Type B pancreatic cell (in vitro differentiated cells): ENCODE results near the gene CST9L. TPM values are rescaled to one million over a fixed set of nuclear protein-coding genes. Genes with fewer than 3 reads are reported as not detected.

Experiments used
- DNase-seq: peaks from one replicate; pipeline ENCODE4 v3.0.0; 2021; ENCODE audit warnings: mixed read lengths; ENCODE audit not compliant: unreplicated experiment; ENCODE audit errors: extremely low spot score
- H3K27ac Mint-ChIP-seq: 2 replicates; pipeline ENCODE4 v1.8.0; 2021; ENCODE audit warnings: mild to moderate bottlenecking, mixed read lengths
- H3K27me3 Mint-ChIP-seq: 2 replicates; pipeline ENCODE4 v1.8.0; 2021; ENCODE audit warnings: mixed read lengths
- H3K36me3 Mint-ChIP-seq: 2 replicates; pipeline ENCODE4 v1.8.0; 2021; ENCODE audit warnings: mixed read lengths
- H3K4me1 Mint-ChIP-seq: one replicate; pipeline ENCODE4 v1.8.0; 2021; ENCODE audit warnings: mixed read lengths; ENCODE audit not compliant: unreplicated experiment
- H3K4me3 Mint-ChIP-seq: 2 replicates; pipeline ENCODE4 v1.8.0; 2021; ENCODE audit warnings: mild to moderate bottlenecking, mixed read lengths
- H3K9me3 Mint-ChIP-seq: 2 replicates; pipeline ENCODE4 v1.8.0; 2021; ENCODE audit warnings: mixed read lengths
- CTCF ChIP-seq: fragments of 200-600 bp; sonication (generic); conservative IDR thresholded peaks from 2 replicates; pipeline ENCODE4 v1.5.0; 2021; ENCODE audit warnings: antibody characterized with exemption, mild to moderate bottlenecking
- total RNA-seq: library from RNA; stranded (reverse); gene quantifications from 2 replicates; pipeline ENCODE4 v1.2.1, GENCODE V29; 2021; ENCODE audit warnings: low replicate concordance

The CST9L gene
- total RNA-seq, 1 donor from 2014 or later, result not detected

GRCh38 chr20:23528867-23529431 lies 39.3 kb downstream of the CST9L start:
- no peak for TF ChIP-seq CTCF
- Mint-ChIP-seq H3K27ac (no peak overlapping the region), H3K27me3 (no peaks in the 10 kb centered on the region), H3K9me3 (no peaks in the 10 kb centered on the region), H3K4me1 (no peaks in the 10 kb centered on the region), H3K4me3 (no peak overlapping the region), H3K36me3 (peaks cover 5% of the 10 kb centered on the region)
- no peak for DNase-seq

- H3K27me3 Mint-ChIP-seq, result no peaks in the 10 kb centered on the region
- DNase-seq, result no peak
- TF ChIP-seq CTCF, result peak; percentile 19
- no peak overlapping the region for H3K27ac Mint-ChIP-seq
- no peaks in the 10 kb centered on the region for H3K9me3 Mint-ChIP-seq
- H3K4me3 Mint-ChIP-seq, result no peak overlapping the region
- H3K4me1 Mint-ChIP-seq, result no peaks in the 10 kb centered on the region
- peaks cover 5% of the 10 kb centered on the region for H3K36me3 Mint-ChIP-seq
Observed at GRCh38 chr20:23526850-23527249, 41.4 kb downstream of the CST9L start.

- no peak for DNase-seq
- no peak overlapping the region for H3K27ac Mint-ChIP-seq
- TF ChIP-seq CTCF, result no peak
- H3K36me3 Mint-ChIP-seq, result peaks cover 3% of the 10 kb centered on the region
- H3K27me3 Mint-ChIP-seq, result no peaks in the 10 kb centered on the region
- no peaks in the 10 kb centered on the region for H3K9me3 Mint-ChIP-seq
- peaks cover 6% of the 10 kb centered on the region for H3K4me1 Mint-ChIP-seq
- no peak overlapping the region for H3K4me3 Mint-ChIP-seq
Observed at GRCh38 chr20:23524146-23524545, 44.1 kb downstream of the CST9L start.

- Mint-ChIP-seq H3K4me3 (no peak overlapping the region), H3K9me3 (no peaks in the 10 kb centered on the region), H3K36me3 (no peaks in the 10 kb centered on the region), H3K4me1 (peaks cover 6% of the 10 kb centered on the region), H3K27me3 (no peaks in the 10 kb centered on the region), H3K27ac (no peak overlapping the region)
- TF ChIP-seq CTCF, result no peak
- no peak for DNase-seq
Observed at GRCh38 chr20:23520185-23520584, 48.1 kb downstream of the CST9L start.

- peaks cover 6% of the 10 kb centered on the region for H3K4me1 Mint-ChIP-seq
- no peak overlapping the region for H3K27ac Mint-ChIP-seq
- no peaks in the 10 kb centered on the region for H3K27me3 Mint-ChIP-seq
- TF ChIP-seq CTCF, result no peak
- no peak for DNase-seq
- no peaks in the 10 kb centered on the region for H3K9me3 Mint-ChIP-seq
- no peak overlapping the region for H3K4me3 Mint-ChIP-seq
- H3K36me3 Mint-ChIP-seq, result no peaks in the 10 kb centered on the region
Observed at GRCh38 chr20:23519556-23519955, 48.7 kb downstream of the CST9L start.

- Mint-ChIP-seq H3K9me3 (no peaks in the 10 kb centered on the region), H3K36me3 (no peaks in the 10 kb centered on the region), H3K4me1 (peaks cover 6% of the 10 kb centered on the region), H3K27ac (no peak overlapping the region), H3K27me3 (no peaks in the 10 kb centered on the region), H3K4me3 (no peak overlapping the region)
- TF ChIP-seq CTCF, result no peak
- no peak for DNase-seq
Observed at GRCh38 chr20:23517719-23518118, 50.6 kb downstream of the CST9L start.
